GM19099 (cell line): ENCODE data around the gene VAT1.

Experiments used
- POLR2A ChIP-seq: IDR thresholded peaks from 3 replicates; pipeline ENCODE4 v1.6.1; 2011; ENCODE audit warnings: low read depth; ENCODE audit not compliant: insufficient read length; ENCODE audit errors: extremely low read depth

The VAT1 gene

DNA sequence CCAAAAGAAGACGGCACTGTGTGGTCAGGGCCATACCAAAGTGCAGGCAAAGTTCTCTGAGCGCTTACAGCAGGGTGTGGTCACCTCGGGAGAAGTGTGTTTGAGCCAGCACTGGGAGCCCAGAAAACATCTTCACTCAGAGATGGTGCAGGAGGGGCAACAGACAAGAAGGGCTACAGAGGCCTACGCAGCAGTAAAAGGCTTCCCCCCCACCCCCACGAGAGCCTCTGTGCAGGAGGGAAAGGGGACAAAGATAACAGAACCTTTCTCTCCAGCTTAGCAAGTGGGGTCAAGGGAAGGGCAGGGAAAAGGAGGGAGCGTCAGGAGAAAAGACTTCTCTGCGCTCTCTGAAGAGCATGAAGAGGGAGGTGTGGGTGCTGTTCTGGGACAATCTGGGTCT is 2.8 kb downstream of the VAT1 start:
- TF ChIP-seq POLR2A, result no peak

DNA sequence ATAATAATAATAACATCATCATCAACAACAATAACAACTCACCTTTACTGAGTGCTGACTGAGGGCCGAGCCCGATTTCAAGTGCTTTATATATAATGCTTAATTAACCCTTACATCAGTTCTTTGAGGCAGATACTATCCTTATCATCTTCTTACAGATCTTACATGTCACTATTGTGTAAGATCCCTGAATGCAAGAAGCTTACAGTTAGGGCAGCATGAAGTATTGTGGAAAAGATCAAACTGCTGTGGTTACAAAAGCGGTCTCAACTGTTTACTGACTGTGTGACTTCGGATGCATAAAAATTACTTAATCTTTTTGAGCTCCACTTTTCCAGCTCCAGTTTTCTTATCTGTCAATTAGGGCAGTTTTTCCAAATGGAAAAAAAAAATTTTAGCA is 3.3 kb downstream of the VAT1 start:
- no peak for TF ChIP-seq POLR2A

DNA sequence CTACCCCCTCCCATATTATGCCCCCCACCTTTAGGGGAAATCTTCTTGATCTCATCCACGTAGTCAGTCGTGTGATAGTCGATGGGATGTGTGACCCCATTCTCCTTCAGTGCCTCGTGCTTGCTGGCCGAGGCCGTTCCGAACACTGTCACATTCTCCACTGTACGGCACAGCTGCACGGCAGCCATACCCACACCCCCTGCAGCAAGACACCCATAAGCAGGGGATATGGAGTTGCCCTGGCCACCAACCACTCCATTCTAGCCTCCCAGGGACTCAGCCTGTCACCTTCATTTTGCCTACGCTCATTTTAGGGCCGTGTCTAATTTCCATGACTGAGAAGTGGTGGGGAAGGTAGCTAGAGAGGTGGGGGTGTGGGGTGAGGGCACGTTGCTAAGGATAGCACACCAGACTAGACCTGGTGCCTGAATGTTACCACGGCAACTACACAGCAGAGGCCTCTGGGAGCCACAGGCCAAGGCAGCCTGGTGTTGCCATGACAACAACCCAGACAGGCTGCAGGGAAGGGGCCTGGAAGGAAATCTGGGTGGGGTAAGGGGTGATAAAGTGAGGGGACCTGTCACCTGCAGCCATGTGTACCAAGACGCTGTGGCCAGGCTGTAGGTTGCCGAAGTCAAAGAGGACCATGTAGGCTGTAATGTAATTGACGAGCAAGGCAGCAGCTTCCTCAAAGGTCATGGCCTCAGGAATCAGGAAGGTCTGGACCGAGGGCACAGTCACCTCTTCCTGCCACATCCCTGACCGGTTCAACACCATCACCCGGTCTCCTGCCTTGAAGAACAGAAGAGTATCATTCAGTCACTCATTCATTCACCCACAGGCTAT is 4.0 kb downstream of the VAT1 start:
- TF ChIP-seq POLR2A, result peak; percentile 8

DNA sequence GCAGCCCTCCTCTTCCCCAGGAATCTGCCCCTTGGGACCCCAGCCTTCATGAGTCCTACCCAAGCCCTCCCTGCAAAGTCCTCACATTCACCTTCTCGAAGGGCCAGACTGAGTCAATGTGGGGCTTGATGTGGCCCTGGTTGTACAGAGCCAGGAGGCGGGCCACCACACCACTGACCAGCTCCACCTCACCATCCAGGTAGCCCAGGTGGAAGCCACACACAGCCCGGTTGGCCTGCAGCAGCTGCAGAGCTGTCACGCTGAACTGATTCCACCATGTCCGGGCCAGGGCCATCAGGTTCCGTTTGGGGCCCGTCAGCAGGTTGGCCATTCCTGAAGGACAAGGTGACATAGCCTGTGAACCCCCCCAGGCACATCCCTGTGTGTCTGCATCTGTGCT is 6.0 kb downstream of the VAT1 start:
- peak; percentile 19 for TF ChIP-seq POLR2A

DNA sequence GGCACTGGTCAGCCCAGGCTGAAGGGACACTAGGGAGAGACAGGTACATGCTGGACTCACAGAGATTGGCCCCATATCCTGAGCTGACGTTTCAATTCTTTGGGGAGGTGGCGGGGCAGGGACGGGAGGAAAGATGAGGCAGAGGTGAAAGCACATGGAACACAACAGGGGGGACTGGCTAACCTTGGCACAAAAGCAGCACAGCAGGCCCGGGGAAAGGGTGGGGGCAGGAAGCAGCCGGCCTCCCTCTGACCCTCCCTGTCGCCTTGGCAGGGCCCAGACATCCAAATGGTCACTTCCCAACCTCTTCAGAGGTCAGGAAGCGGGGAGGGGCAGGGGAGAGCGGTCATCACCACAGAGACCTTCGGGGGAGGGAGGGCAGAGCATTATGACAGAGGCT is 6.6 kb downstream of the VAT1 start:
- TF ChIP-seq POLR2A, result no peak

DNA sequence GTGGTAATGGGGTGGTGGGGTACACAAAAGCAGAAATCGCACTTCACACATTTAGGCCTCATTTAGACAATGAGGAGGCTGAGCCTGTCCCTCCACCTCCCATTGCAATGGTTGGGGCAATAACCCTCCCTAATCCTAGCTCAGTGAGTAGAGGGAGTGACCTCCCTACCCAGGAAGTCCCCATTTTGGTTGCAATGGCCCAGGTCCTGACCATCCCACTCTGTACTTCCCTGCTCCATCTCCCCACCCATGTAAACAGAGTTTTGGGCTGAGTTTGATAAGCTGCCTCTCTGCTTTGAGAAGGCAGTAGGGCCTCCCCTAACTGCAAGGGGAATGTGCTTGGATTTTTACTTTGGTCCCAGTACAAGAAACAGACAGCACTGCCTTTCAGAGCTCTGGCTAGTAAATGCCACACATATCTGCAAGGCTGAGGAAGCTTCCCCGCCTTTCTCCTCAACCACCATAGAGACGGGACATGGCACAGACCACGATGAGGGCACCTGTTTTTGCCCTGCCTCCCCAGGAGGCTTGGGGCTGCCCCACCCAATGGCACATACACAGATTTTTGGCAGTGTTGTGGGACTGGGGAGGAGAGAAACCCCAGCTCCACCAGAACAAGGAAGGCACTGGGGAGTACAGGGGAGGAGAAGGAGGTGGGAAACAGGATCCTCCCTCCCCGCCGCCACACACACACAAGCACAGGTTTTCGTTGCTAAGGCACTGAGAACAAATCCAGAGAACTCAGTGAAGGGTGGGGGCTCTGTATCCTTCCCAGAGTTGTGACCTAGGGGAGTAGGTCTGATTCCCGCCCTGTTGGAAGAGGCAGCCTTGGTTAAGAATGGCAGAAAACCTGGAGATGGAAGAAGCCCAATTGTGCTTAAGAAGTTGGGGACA is 7.3 kb downstream of the VAT1 start:
- TF ChIP-seq POLR2A, result no peak

DNA sequence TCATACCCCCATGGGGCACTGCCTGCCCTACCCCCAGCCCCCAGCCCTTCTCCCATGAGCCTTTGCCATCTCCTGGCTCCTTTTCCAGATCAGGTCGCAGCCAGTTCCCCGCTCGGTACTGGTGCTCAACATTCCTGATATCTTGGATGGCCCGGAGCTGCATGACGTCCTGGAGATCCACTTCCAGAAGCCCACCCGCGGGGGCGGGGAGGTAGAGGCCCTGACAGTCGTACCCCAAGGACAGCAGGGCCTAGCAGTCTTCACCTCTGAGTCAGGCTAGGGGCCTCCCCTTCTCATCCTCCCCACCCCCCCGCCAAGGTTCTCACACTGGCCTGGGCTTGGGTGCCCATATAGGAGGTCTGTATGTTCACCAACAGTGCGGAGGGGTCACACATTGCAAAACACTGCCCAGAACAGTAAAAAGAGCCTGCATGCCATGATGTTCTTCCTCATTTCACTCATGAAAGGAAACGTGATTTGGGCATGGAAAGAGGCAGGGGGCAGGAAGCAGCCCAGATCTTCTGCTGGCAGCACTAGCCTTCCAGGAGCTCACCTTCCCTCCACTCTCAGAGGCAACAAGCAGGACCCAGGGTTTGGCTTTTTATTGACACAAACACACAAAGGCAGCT is 8.1 kb downstream of the VAT1 start:
- TF ChIP-seq POLR2A, result no peak

DNA sequence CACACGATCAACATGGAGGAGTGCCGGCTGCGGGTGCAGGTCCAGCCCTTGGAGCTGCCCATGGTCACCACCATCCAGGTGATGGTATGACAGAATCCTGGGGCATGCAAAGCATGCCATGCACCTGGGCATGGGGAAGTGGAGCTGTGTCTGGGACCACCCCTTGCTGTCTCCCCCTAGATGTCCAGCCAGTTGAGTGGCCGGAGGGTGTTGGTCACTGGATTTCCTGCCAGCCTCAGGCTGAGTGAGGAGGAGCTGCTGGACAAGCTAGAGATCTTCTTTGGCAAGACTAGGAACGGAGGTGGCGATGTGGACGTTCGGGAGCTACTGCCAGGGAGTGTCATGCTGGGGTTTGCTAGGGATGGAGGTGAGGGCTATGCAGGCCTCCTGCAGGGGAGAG is 8.9 kb downstream of the VAT1 start:
- TF ChIP-seq POLR2A, result no peak

DNA sequence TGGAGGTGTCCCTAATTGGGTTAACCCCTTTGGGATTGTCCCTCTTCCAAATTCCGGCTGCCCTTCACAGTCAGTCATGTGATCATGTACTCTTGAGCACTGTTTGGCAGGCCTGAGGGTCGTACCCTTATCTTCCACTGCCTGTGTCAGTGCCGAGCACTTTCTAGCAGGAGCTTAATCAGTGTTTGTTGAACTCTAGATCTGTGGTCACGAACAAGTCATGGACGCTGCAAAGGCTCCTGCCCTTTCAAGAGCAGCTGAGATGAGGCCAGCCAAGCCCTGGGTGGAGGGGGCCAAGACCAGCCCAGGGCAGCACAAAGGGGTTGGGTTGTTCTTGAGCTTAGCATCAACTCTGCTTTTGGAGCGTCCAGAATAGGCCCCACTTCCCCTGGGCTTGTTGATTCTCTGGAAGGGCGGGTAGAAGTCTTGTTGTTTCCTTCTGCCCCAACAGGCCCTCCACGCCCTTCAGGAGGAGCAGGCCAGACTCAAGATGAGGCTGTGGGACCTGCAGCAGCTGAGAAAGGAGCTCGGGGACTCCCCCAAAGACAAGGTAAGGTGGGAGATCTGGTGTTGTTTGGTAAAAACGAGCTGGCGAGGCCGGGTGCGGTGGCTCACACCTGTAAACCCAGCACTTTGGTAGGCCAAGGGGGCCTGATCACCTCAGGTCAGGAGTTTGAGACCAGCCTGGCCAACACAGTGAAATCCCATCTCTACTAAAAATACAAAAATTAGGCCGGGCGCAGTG is 10.3 kb downstream of the VAT1 start:
- TF ChIP-seq POLR2A, result no peak

DNA sequence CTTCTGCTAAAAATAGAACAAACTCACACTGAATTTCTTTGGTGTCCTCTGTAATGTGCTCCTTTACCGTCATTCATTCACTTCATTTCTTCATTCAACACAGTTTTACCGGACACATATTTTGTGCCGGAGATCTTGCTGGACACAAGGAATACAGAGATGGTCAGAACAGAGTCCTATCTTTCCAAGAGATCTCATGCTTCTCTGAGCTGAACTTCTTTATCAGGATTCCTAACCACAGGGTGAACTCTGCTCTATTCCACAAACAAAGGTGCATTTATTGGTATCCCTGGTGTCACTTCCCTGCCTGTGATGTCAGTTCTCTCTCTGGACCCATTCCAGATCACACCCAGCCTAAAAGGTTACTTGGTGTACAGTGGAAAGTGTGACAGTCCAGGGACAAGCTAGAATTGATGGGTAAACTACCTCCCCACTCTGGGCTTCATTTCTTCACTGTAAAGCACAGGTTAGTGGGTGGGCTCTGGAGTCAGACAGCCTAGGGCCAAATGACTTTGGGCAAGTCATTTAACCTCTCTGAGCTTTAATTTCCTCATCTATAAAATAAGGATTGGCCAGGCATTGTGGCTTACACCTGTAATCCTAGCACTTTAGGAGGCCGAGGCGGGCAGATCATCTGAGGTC is 11.4 kb downstream of the VAT1 start:
- no peak for TF ChIP-seq POLR2A

DNA sequence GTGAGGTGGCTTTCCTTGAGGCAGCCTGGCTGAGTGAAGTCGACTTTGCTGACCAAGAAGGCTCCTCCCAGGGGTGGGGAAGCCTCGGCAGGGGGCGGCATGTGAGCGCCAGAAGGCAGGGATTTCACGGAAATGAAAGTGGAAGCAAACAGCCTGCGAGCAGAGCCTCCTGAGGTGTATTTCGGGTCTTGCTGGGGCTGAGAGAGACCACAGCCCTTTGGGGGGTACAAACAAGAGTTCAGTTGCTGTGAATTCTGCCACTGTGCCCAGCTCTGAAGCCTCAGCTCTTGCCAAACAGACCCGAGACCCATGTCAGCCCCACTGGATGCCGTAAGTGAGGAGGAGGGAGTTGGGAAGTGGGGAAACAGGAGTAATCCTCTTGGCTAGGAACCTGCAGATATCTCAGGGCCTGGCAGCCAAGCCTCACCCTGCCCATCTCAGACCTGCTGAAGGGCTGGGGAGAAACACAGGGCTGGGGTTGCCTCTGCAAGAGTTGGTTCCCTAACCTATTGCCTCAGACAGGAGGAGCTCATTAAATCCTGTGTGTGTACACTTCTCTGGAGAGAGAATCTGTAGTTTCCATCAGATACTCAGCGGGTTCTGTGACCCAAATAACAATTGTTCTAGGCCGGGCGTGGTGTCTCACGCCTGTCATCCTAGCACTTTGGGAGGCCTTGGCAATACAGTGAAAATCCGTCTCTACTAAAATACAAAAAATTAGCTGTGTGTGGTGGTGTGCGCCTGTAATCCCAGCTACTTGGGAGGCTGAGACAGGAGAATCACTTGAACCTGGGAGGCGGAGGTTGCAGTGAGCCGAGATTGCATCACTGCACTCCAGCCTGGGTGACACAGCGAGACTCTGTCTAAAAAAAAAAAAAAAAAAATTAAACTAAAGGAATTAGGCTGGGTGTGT is 15.3 kb downstream of the VAT1 start, which contains the start of gene IFI35:
Gene IFI35 (plus strand): TSS at position 146 of the 913 bp plus-strand sequence. CDS start 164 bp downstream, at position 310.
- peak; percentile 86 for TF ChIP-seq POLR2A

DNA sequence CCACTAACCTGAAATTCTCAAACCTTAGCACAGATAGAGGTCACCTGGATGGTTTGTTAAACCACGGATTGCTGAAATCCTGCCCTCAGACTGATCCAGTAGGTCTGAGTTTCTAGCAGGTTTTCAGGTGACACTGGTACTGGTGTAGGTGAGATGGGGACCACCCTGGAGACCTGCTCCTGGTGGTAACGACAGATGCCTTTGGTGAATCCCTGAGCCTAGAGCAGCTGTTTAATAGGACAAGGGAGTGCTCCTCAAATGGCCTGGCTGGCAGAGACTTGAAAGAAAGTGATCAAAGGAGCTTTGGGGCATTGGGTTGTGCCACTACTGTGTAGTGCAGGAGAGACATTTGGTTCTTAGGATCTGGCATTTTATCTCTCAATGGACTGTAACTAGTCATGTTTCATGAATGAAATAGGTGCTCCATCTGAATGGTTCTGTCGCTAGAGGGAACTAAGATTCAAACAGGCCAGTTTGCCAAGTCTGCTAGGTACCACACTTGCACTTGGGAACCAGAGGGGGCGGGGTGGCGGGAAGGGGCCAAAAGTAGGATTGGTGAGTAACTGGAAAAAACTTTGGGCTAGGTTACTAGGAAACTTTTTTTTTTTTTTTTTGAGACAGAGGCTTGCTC is 18.5 kb downstream of the VAT1 start:
- TF ChIP-seq POLR2A, result no peak
